ENCODE measurements around the gene PHLDA1.

DNA sequence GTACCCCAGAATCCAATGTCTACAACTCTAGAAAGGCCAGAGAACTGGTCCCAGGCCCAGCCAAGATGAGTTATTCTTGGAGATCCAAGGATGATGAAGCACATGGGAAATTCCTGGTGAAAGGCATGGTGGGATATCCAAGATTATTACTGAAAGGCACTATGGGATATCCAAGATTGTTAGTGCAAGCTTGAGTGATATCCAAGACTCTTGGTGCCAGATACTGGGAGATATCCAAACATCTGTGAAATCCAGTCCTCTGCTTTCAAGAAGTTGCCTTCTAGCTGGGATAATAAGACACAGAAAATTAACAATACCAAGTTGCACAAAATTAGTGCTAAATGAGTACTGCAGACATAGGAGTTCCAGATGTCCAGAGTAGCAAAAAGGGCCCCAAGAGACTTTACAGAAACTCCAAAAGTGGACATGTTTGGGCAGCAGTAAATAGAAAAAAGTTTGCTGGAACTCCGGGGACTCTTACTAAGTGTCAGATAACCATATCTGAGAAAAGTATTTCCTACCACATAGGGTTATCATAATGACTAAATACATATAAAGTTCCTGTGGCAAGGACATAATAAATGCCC lies 34.6 kb downstream of the PHLDA1 start:
- TF ChIP-seq, protein P1, sequence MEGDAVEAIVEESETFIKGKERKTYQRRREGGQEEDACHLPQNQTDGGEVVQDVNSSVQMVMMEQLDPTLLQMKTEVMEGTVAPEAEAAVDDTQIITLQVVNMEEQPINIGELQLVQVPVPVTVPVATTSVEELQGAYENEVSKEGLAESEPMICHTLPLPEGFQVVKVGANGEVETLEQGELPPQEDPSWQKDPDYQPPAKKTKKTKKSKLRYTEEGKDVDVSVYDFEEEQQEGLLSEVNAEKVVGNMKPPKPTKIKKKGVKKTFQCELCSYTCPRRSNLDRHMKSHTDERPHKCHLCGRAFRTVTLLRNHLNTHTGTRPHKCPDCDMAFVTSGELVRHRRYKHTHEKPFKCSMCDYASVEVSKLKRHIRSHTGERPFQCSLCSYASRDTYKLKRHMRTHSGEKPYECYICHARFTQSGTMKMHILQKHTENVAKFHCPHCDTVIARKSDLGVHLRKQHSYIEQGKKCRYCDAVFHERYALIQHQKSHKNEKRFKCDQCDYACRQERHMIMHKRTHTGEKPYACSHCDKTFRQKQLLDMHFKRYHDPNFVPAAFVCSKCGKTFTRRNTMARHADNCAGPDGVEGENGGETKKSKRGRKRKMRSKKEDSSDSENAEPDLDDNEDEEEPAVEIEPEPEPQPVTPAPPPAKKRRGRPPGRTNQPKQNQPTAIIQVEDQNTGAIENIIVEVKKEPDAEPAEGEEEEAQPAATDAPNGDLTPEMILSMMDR (conservative IDR thresholded peaks at IDR 0.05; ENCODE audit: low read depth, low read length) = no peak
- TF ChIP-seq EZH2 (IDR thresholded peaks at IDR 0.05; ENCODE audit: borderline replicate concordance, low read depth, low read length, poor library complexity, severe bottlenecking) = no peak
